ENCODE measurements around the gene AP4B1.

DNA sequence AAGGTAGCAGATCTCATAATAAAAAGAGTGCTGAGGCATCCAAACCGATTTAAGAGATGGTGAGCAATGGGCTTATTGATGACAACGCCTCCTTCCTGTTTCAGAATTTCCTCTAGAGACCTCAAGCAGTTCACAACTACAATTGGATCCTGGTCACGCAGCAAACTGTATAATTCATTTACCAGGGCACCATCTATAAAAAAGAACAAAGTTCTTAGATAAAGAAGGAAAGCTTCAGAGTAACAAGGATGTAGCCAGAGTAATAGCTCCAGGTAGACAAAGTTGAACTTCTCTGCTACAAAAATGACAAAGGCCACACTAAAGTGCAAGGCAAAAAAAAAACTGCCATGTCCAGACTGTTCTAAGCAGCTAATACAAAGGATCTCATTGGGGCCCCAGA, 3.4 kb downstream of the AP4B1 start:
- TF ChIP-seq CTCF (IDR thresholded peaks at IDR 0.05; ENCODE audit: insufficient read depth, low read length, poor library complexity, severe bottlenecking) (no peak), EZH2phosphoT487 (conservative IDR thresholded peaks at IDR 0.05; ENCODE audit: low read length) (no peak)
